ENCODE measurements around the gene SERINC4. TPM values are rescaled to one million over a fixed set of nuclear protein-coding genes. Genes with fewer than 3 reads are reported as not detected.
A peak's percentile ranks its signal among the peaks of the same experiment; 100 is the strongest.

Gene SERINC4
- total and polyA plus RNA-seq, 9 of the 15 experiments (the other 6 are each of a cell fraction or from before 2014, with no cell fraction given), result 0.14 to 0.86 (median 0.18) TPM; not detected in 2

- TF ChIP-seq ZBTB40 (IDR thresholded peaks at IDR 0.05) (0 out of 2 replicates have a peak, but pooled peaks have one; percentile 7), ZBTB40 (CRISPR knock-in tag; IDR thresholded peaks at IDR 0.05) (no peak), BRD9 (IDR thresholded peaks at IDR 0.05; ENCODE audit: low read depth, partially characterized antibody) (no peak), ZNF316 (IDR thresholded peaks at IDR 0.05) (no peak), ZNF217 (CRISPR knock-in tag; IDR thresholded peaks at IDR 0.05) (no peak), ZNF324 (CRISPR knock-in tag; IDR thresholded peaks at IDR 0.05) (no peak), FOXM1 (IDR thresholded peaks at IDR 0.05; ENCODE audit: low read depth) (no peak), FOXM1 (CRISPR knock-in tag; IDR thresholded peaks at IDR 0.05; ENCODE audit: low read depth) (peak; percentile 73; the same call in 1 of the 2 replicates), SNRNP70 (optimal IDR thresholded peaks at IDR 0.05; ENCODE audit: low read depth, low read length) (no peak), MAX (CRISPR knock-in tag; IDR thresholded peaks at IDR 0.05) (peak; percentile 85), ZNF589 (CRISPR knock-in tag; IDR thresholded peaks at IDR 0.05; ENCODE audit: low read depth) (0 out of 2 replicates have a peak, but pooled peaks have one; percentile 80), TCF7 (IDR thresholded peaks at IDR 0.05; ENCODE audit: borderline replicate concordance) (no peak), DPF2 (IDR thresholded peaks at IDR 0.05) (peak; percentile 60), CSDE1 (IDR thresholded peaks at IDR 0.05) (no peak), THAP12 (CRISPR knock-in tag; IDR thresholded peaks at IDR 0.05) (no peak; the same call in 1 of the 2 replicates), PRMT5 (CRISPR knock-in tag; IDR thresholded peaks at IDR 0.05) (no peak)
These were observed 26.7 kb upstream of the SERINC4 start, which contains the start of gene WDR76 (continued) for GRCh38 chr15:43826508-43827341.
